B cell (primary cell): ENCODE measurements around the gene ATOH1. TPM values are rescaled to one million over a fixed set of nuclear protein-coding genes. Genes with fewer than 3 reads are reported as not detected.
A peak's percentile ranks its signal among the peaks of the same experiment; 100 is the strongest.

Experiments
- ATAC-seq: fragments of 200-7000 bp; cut with Tn5 transposase; one replicate; pipeline ENCODE4 v1.10.0; 2021; ENCODE audit warnings: low read depth, mild to moderate bottlenecking, moderate number of reproducible peaks, moderate library complexity
- CTCF ChIA-PET: fragments of 350-600 bp; sonication (Branson Sonifier 250); formaldehyde crosslinking; loops from one replicate; lab custom pipeline; 2021; ENCODE audit warnings: antibody characterized with exemption, inconsistent platforms; lab: Charles Lee
- POLR2A ChIA-PET: fragments of 350-600 bp; sonication (Branson Sonifier 250); formaldehyde crosslinking; loops from one replicate; lab custom pipeline; 2021; ENCODE audit warnings: antibody characterized with exemption; lab: Charles Lee
- DNase-seq: peaks from one replicate; pipeline ENCODE4 v3.0.0; 2013
- H2AFZ ChIP-seq: 2 replicates; pipeline ENCODE4 v1.6.1; 2012; ENCODE audit warnings: mild to moderate bottlenecking, low read depth, low read length; ENCODE audit not compliant: insufficient read depth, poor library complexity, severe bottlenecking
- H3K27ac ChIP-seq, 2 donors: 1 replicate in 1 of 2; 2 replicates in 1 of 2; pipeline ENCODE4 v1.5.1; 2012 to 2013; ENCODE audit warnings: low read length in 2 of 2, mild to moderate bottlenecking in 2 of 2, moderate library complexity in 1 of 2
- H3K27me3 ChIP-seq, 4 experiments: fragments of 200-600 bp in 1 of 4; sonication (generic) in 1 of 4; replicated peaks in 1 of 4; 1 replicate in 2 of 4; 2 replicates in 2 of 4; pipeline versions ENCODE4 v1.6.1 to v1.7.0; 2013 to 2016; ENCODE audit warnings: low read length in 3 of 4, mild to moderate bottlenecking in 2 of 4, mixed read lengths in 1 of 4, moderate library complexity in 1 of 4; ENCODE audit not compliant: insufficient read depth in 4 of 4, control insufficient read depth in 3 of 4; ENCODE audit errors: control extremely low read depth in 1 of 4
- H3K36me3 ChIP-seq, 2 experiments: replicated peaks in 1 of 2; 1 replicate in 1 of 2; 2 replicates in 1 of 2; pipeline versions ENCODE4 v1.6.1 to v1.7.1; 2013; ENCODE audit warnings: low read length in 1 of 2; ENCODE audit not compliant: insufficient read depth in 2 of 2, control insufficient read depth in 1 of 2; ENCODE audit errors: control extremely low read depth in 1 of 2, extremely low read depth in 1 of 2
- H3K4me1 ChIP-seq, 2 donors: fragments of 200-600 bp in 1 of 2; sonication (generic) in 1 of 2; 1 replicate in 1 of 2; 2 replicates in 1 of 2; pipeline versions ENCODE4 v1.5.1 to v1.6.1; 2013 to 2017; ENCODE audit warnings: low read length in 2 of 2; ENCODE audit not compliant: control insufficient read depth in 2 of 2, insufficient read depth in 2 of 2
- H3K4me2 ChIP-seq: replicated peaks from 2 replicates; pipeline ENCODE3; 2012; ENCODE audit warnings: mild to moderate bottlenecking, low read depth, low read length; ENCODE audit not compliant: poor library complexity, severe bottlenecking
- H3K4me3 ChIP-seq, 5 experiments: fragments of 200-600 bp in 1 of 5; sonication (generic) in 1 of 5; 1 replicate in 3 of 5; 2 replicates in 2 of 5; pipeline versions ENCODE4 v1.5.1 to v1.7.0; 2011 to 2016; ENCODE audit warnings: low read length in 4 of 5, mild to moderate bottlenecking in 4 of 5, low read depth in 2 of 5, control low read depth in 1 of 5, moderate library complexity in 1 of 5; ENCODE audit not compliant: insufficient read depth in 1 of 5; ENCODE audit errors: control extremely low read depth in 1 of 5, extremely low read depth in 1 of 5
- H3K79me2 ChIP-seq: fragments of 200-600 bp; sonication (generic); one replicate; pipeline ENCODE4 v1.6.0; 2016; ENCODE audit warnings: low read length; ENCODE audit not compliant: control insufficient read depth, insufficient read depth
- H3K9ac ChIP-seq: fragments of 200-600 bp; sonication (generic); 2 replicates; pipeline ENCODE4 v1.6.1; 2017; ENCODE audit warnings: mild to moderate bottlenecking, low read length, moderate library complexity
- H3K9me3 ChIP-seq, 3 donors: one replicate each; pipeline versions ENCODE4 v1.6.1 to v1.7.1; 2013; ENCODE audit warnings: low read length in 2 of 3; ENCODE audit not compliant: control insufficient read depth in 2 of 3, insufficient read depth in 1 of 3; ENCODE audit errors: control extremely low read depth in 1 of 3
- H4K20me1 ChIP-seq: 2 replicates; pipeline ENCODE4 v1.6.0; 2012; ENCODE audit warnings: mild to moderate bottlenecking, low read length; ENCODE audit not compliant: insufficient read depth, control insufficient read depth, poor library complexity, severe bottlenecking
- H3K27ac Mint-ChIP-seq: one replicate; pipeline ENCODE4 v1.8.0; 2021; ENCODE audit warnings: mixed read lengths
- H3K27me3 Mint-ChIP-seq: one replicate; pipeline ENCODE4 v1.8.0; 2021; ENCODE audit warnings: mixed read lengths
- H3K4me1 Mint-ChIP-seq: one replicate; pipeline ENCODE4 v1.8.0; 2021; ENCODE audit warnings: mixed read lengths
- H3K4me3 Mint-ChIP-seq: one replicate; pipeline ENCODE4 v1.8.0; 2021; ENCODE audit warnings: mixed read lengths
- H3K9me3 Mint-ChIP-seq: one replicate; pipeline ENCODE4 v1.8.0; 2022; ENCODE audit warnings: mixed read lengths; ENCODE audit not compliant: insufficient read depth
- EZH2 ChIP-seq: IDR thresholded peaks from 2 replicates; pipeline ENCODE4 v1.6.1; 2012; ENCODE audit warnings: borderline replicate concordance, low read depth, mild to moderate bottlenecking, moderate library complexity, low read length; ENCODE audit not compliant: insufficient read depth, poor library complexity, severe bottlenecking
- WGBS: methylation state at CpG from one replicate; pipeline ENCODE4 v1.1.5; 2013; ENCODE audit warnings: missing lambda C conversion rate; ENCODE audit not compliant: insufficient coverage; 5-methylcytosine and 5-hydroxymethylcytosine counted together
- intact Hi-C: fragments of 100-400 bp; cut with micrococcal nuclease; formaldehyde crosslinking; loops from one replicate; pipeline ENCODE4 v1.10.0; 2022
- polyA plus RNA-seq: library from polyadenylated mRNA; depleted of rRNA; stranded (reverse); fragments of >200 nt; gene quantifications from 2 replicates; pipeline ENCODE4 v1.2.3, GENCODE V29; 2012
- total RNA-seq, 2 donors: library from RNA; stranded (reverse); fragments of 120-200 nt in 1 of 2; gene quantifications; 1 replicate in 1 of 2; 2 replicates in 1 of 2; pipeline versions ENCODE4 v1.2.3 to v1.2.4, GENCODE V29; 2013 to 2022
- TF ChIP-seq, protein P1 (sequence below): fragments of 200-600 bp; IDR thresholded peaks from one replicate; pipeline ENCODE4 v1.8.0; 2022; ENCODE audit warnings: antibody characterized with exemption, mild to moderate bottlenecking

The ATOH1 gene
- total and polyA plus RNA-seq, 2 donors (not counting 1 experiment from before 2014, with no cell fraction given): not detected

GRCh38 chr4:93791570-93792195 is 36.9 kb upstream of the ATOH1 start:
- Histone ChIP-seq H4K20me1 (no peaks in the 10 kb centered on the region), H2AFZ (no peak overlapping the region), H3K9ac (no peak overlapping the region), H3K27ac (no peak overlapping the region), H3K4me1 (no peaks in the 10 kb centered on the region), H3K4me2 (no peak overlapping the region), H3K36me3 (no peaks in the 10 kb centered on the region), H3K4me3 (no peak overlapping the region), H3K9me3 (no peaks in the 10 kb centered on the region), H3K27me3 (no peaks in the 10 kb centered on the region), H3K79me2 (no peaks in the 10 kb centered on the region)
- Mint-ChIP-seq H3K9me3 (no peaks in the 10 kb centered on the region), H3K4me1 (no peaks in the 10 kb centered on the region), H3K27ac (no peak overlapping the region), H3K27me3 (no peaks in the 10 kb centered on the region), H3K4me3 (no peak overlapping the region)
- ATAC-seq: peak; percentile 28
- TF ChIP-seq, protein P1, sequence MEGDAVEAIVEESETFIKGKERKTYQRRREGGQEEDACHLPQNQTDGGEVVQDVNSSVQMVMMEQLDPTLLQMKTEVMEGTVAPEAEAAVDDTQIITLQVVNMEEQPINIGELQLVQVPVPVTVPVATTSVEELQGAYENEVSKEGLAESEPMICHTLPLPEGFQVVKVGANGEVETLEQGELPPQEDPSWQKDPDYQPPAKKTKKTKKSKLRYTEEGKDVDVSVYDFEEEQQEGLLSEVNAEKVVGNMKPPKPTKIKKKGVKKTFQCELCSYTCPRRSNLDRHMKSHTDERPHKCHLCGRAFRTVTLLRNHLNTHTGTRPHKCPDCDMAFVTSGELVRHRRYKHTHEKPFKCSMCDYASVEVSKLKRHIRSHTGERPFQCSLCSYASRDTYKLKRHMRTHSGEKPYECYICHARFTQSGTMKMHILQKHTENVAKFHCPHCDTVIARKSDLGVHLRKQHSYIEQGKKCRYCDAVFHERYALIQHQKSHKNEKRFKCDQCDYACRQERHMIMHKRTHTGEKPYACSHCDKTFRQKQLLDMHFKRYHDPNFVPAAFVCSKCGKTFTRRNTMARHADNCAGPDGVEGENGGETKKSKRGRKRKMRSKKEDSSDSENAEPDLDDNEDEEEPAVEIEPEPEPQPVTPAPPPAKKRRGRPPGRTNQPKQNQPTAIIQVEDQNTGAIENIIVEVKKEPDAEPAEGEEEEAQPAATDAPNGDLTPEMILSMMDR: peak; percentile 64
- no peak for TF ChIP-seq EZH2
- DNase-seq: peak; percentile 13
- intact Hi-C loops: no loop called here
- WGBS: no CpG with 5 or more reads among the region's 3 CpGs
- ChIA-PET POLR2A (no interaction called here), CTCF (no interaction called here)

- intact Hi-C loops: no loop called here
- Histone ChIP-seq H3K27ac (no peak overlapping the region), H3K27me3 (no peaks in the 10 kb centered on the region), H3K4me3 (no peak overlapping the region), H4K20me1 (no peaks in the 10 kb centered on the region), H3K79me2 (no peaks in the 10 kb centered on the region), H3K4me2 (no peak overlapping the region), H3K9me3 (no peaks in the 10 kb centered on the region), H3K4me1 (no peaks in the 10 kb centered on the region), H2AFZ (no peak overlapping the region), H3K9ac (no peak overlapping the region), H3K36me3 (no peaks in the 10 kb centered on the region)
- no CpG with 5 or more reads among the region's 4 CpGs for WGBS
- DNase-seq (no peak), ATAC-seq (no peak)
- H3K27ac Mint-ChIP-seq: no peak overlapping the region
- no peaks in the 10 kb centered on the region for H3K4me1 Mint-ChIP-seq
- POLR2A ChIA-PET: no interaction called here
- TF ChIP-seq EZH2: no peak
- TF ChIP-seq, protein P1: no peak
- CTCF ChIA-PET: no interaction called here
- no peak overlapping the region for H3K4me3 Mint-ChIP-seq
- H3K27me3 Mint-ChIP-seq: peaks cover 3% of the 10 kb centered on the region
- H3K9me3 Mint-ChIP-seq: no peaks in the 10 kb centered on the region
Observed at GRCh38 chr4:93802045-93802444, 26.5 kb upstream of the ATOH1 start.
